ENCODE results near the gene LRP1B. TPM values are rescaled to one million over a fixed set of nuclear protein-coding genes. Genes with fewer than 3 reads are reported as not detected.

The LRP1B gene
- total and polyA plus RNA-seq, 2 of the 8 experiments (the other 6 are each of a cell fraction or from before 2014, with no cell fraction given) = 0.03 TPM; not detected in 1

GRCh38 chr2:141027221-141027620 is 1103.6 kb downstream of the LRP1B start:
- H2BK120ac ChIP-seq (replicated peaks; ENCODE audit: low read depth, low read length) = no peak overlapping the region
- H4K20me1 ChIP-seq (replicated peaks in 1 of 2; ENCODE audit: control insufficient read depth in 1 of 2, insufficient read depth in 2 of 2, low read length in 2 of 2) = no peaks in the 10 kb centered on the region
- no peak overlapping the region for H2BK12ac ChIP-seq (ENCODE audit: low read depth, low read length)
- H3K27ac ChIP-seq (ENCODE audit: low read depth, low read length) = no peak overlapping the region
- no peak overlapping the region for H3K4ac ChIP-seq (replicated peaks; ENCODE audit: insufficient read length, low read depth, low read length)
- DNase-seq (ENCODE audit: low read depth in 1 of 2, low spot score in 2 of 2) (no peak), FAIRE-seq (no peak)
- no peak overlapping the region for H2AK5ac ChIP-seq (ENCODE audit: low read depth, low read length)
- ChIA-PET POLR2A (ENCODE audit: partially characterized antibody) (no interaction called here), CTCF (ENCODE audit: partially characterized antibody) (no interaction called here)
- no peak overlapping the region for H3K14ac ChIP-seq (ENCODE audit: insufficient read length)
- H4K5ac ChIP-seq (ENCODE audit: insufficient read length, low read depth, low read length) = no peak overlapping the region
- H3K4me1 ChIP-seq (replicated peaks in 1 of 4; ENCODE audit: control insufficient read depth in 3 of 4, insufficient read depth in 4 of 4, low read length in 3 of 4) = peaks cover 0 to 4% (median under 1%) of the 10 kb centered on the region in 4 experiments; a peak in 1 of 7 replicates
- no peak overlapping the region for H2BK5ac ChIP-seq (ENCODE audit: low read depth, low read length)
- H3K79me1 ChIP-seq (ENCODE audit: low read depth, low read length) = no peaks in the 10 kb centered on the region
- H3K79me2 ChIP-seq (ENCODE audit: control insufficient read depth in 1 of 2, insufficient read depth in 2 of 2, low read length in 2 of 2) = no peaks in the 10 kb centered on the region
- no peak overlapping the region for H4K91ac ChIP-seq (replicated peaks; ENCODE audit: insufficient read length, low read length)
- no peaks in the 10 kb centered on the region; the same call in 1 of the 2 replicates for H3K23me2 ChIP-seq (ENCODE audit: low read depth, low read length)
- no peaks in the 10 kb centered on the region for H3K36me3 ChIP-seq (ENCODE audit: control insufficient read depth in 2 of 4, insufficient read depth in 4 of 4, low read length in 3 of 4)
- H3K27me3 ChIP-seq (replicated peaks in 1 of 4; ENCODE audit: control insufficient read depth in 3 of 4, extremely low read depth in 1 of 4, insufficient read depth in 3 of 4, low read length in 3 of 4) = no peaks in the 10 kb centered on the region
- no peak overlapping the region for H4K8ac ChIP-seq (ENCODE audit: extremely low read depth, insufficient read depth, low read length)
- H2BK20ac ChIP-seq (ENCODE audit: low read length) = no peak overlapping the region
- H3K4me2 ChIP-seq (ENCODE audit: insufficient read depth in 1 of 2, low read depth in 2 of 2, low read length in 2 of 2) = no peak overlapping the region
- H2BK15ac ChIP-seq (ENCODE audit: low read length) = no peak overlapping the region
- H3K9ac ChIP-seq (replicated peaks in 1 of 4; ENCODE audit: extremely low read depth in 1 of 4, low read depth in 3 of 4, low read length in 3 of 4) = no peak overlapping the region
- WGBS, 2 experiments (ENCODE audit: extremely low coverage in 1 of 2, insufficient coverage in 1 of 2, insufficient read length in 1 of 2, insufficient replicate concordance in 2 of 2, low coverage in 1 of 2, low lambda C conversion rate in 2 of 2, missing lambda C conversion rate in 1 of 2) = 100% methylated on average over 1 of the region's 1 CpG; no CpG with 5 or more reads in 1 of the 2 experiments
- no peaks in the 10 kb centered on the region for H3K9me3 ChIP-seq (ENCODE audit: insufficient read depth in 2 of 2, low read depth in 1 of 2, low read length in 1 of 2)
- H3K23ac ChIP-seq (ENCODE audit: insufficient read length) = no peak overlapping the region
- no peak overlapping the region for H3K56ac ChIP-seq (replicated peaks; ENCODE audit: insufficient read length, low read depth, low read length)
- no peak overlapping the region for H3K18ac ChIP-seq (ENCODE audit: extremely low read depth, low read length)
- H3K4me3 ChIP-seq (ENCODE audit: extremely low read depth in 1 of 4, insufficient read depth in 2 of 4, low read depth in 3 of 4, low read length in 4 of 4) = no peak overlapping the region
- H2AFZ ChIP-seq (ENCODE audit: low read length) = no peak overlapping the region
- TF ChIP-seq RAD21 (IDR thresholded peaks at IDR 0.05 in 1 of 2, conservative IDR thresholded peaks at IDR 0.05 in 1 of 2; ENCODE audit: low read depth in 2 of 2, low read length in 2 of 2) = no peak
- TF ChIP-seq SIRT6 (IDR thresholded peaks at IDR 0.05; ENCODE audit: low read length) = no peak
- TF ChIP-seq BACH1 (IDR thresholded peaks at IDR 0.05; ENCODE audit: low read length) = no peak
- no peak for TF ChIP-seq CTBP2 (IDR thresholded peaks at IDR 0.05; ENCODE audit: borderline replicate concordance, insufficient read depth, insufficient read length, low read length)
- TF ChIP-seq TCF12 (IDR thresholded peaks at IDR 0.05; ENCODE audit: low read depth, low read length) = no peak
- no peak for TF ChIP-seq SIN3A (conservative IDR thresholded peaks at IDR 0.05 in 1 of 2, IDR thresholded peaks at IDR 0.05 in 1 of 2; ENCODE audit: low read depth in 1 of 2, low read length in 2 of 2)
- TF ChIP-seq HDAC2 (IDR thresholded peaks at IDR 0.05; ENCODE audit: borderline replicate concordance in 1 of 2, low read depth in 2 of 2, low read length in 2 of 2) = no peak
- TF ChIP-seq EP300 (IDR thresholded peaks at IDR 0.05; ENCODE audit: borderline replicate concordance in 1 of 2, low read depth in 2 of 2, low read length in 2 of 2) = no peak
- no peak for TF ChIP-seq POLR2AphosphoS5 (IDR thresholded peaks at IDR 0.05; ENCODE audit: low read depth, low read length)
- no peak for TF ChIP-seq SUZ12 (IDR thresholded peaks at IDR 0.05; ENCODE audit: low read length)
- TF ChIP-seq CBX8 (IDR thresholded peaks at IDR 0.05; ENCODE audit: borderline replicate concordance, low read depth, low read length) = no peak
- no peak for TF ChIP-seq BRCA1 (IDR thresholded peaks at IDR 0.05; ENCODE audit: low read depth, low read length)
- TF ChIP-seq PHF8 (conservative IDR thresholded peaks at IDR 0.05; ENCODE audit: low read depth, low read length) = no peak

All from H1 (cell line).